Measurements from ENCODE around the gene LHFPL6.

The LHFPL6 gene

DNA sequence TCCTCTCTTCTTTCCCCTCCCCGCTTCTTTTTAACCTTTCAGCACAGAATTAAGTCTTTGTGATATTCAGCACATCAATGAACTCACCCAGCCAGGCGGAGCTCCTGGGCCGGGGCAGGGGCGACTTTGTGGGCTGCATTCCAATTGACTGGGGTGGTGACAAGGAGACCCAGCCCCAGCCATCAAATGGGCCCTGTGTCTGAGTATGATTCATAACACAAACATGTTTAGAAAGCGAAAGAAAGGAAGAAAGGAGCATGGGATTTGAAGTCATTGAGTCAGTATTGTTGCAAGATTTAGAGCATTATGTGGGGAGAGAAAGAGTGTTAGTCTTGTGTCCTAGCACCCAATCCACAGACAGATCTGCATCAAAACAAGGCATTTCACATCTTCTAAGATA lies 185.3 kb downstream of the LHFPL6 start:
- DNase-seq (ENCODE audit: low read depth in 2 of 3, low spot score in 1 of 3): no peak

DNA sequence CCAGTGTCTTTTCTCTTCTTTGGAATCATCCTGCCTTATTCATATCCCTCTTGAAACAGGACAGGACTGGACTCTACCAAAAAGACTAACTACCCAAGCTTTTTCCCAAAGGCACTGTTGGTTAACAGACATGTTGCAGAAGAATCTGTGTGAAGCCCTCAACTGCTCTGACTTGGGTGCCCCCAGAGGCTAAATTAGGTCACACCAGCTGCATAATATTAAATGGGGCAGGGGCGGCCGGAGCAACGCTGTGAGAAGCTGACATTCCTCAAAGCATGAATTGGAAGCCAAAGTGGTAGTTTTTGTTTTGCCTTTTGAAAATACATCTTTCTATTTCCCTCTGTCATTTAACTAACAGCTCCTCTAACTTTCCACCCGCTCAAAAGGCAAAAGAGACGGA lies 185.9 kb downstream of the LHFPL6 start:
- DNase-seq (ENCODE audit: low read depth in 2 of 3, low spot score in 1 of 3): no peak

DNA sequence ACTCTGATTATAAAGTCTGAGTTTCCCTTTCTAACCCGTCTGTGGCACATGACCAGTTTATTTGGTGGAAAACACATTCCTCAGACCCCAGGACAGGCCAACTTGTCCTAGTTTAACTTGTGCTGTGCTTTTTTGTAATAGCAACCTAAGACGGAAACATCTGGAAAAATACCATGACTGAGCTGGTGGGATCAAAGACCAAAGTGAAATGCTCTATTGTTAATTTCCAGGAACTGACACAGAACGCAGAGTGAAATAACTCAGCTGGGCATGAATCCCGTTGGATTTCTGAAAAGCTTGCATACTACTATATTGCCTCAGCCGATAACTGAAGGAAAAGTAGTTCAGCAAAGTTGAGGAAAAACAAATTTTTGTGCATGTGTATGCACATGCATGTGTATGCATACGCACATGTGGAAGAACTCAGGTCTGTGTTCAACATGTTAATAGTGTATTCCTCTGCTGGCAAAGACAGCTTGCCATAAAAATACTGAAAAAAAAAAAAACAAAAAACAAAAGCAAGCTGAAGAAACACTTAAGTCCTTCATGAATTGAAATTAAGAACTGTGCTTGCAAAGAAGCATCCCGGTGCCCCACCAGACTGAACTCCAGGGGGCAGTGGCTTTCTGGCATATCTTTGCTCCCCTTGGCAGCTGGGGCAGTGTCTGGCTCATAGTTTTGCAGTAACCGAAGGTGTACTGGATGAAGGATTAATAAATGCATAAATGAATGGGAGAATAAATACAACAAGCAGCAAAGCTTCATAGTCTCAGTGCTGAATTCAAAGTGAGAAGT lies 187.8 kb downstream of the LHFPL6 start:
- peak in 1 of 3 donors; percentile 2 for DNase-seq (ENCODE audit: low read depth in 2 of 3, low spot score in 1 of 3)

DNA sequence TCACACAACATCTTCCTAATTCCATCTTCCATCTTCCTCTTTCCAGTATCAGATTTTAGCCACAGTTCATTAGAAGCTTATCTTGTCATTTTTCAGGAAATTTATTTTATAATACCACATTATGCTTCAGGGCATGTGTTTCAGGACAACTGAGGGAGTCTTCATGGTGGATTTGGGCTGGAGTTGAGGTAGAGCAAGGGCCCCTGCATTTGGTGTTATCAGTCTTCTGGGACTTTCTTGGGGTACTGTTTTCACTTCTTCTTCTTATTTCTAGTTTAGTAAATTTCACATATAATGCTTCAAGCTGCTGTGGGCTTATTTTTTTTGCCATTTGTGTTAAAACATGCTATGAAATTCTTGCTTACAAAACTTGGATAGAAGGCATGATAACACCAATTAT lies 188.7 kb downstream of the LHFPL6 start:
- DNase-seq (ENCODE audit: low read depth in 2 of 3, low spot score in 1 of 3): no peak

DNA sequence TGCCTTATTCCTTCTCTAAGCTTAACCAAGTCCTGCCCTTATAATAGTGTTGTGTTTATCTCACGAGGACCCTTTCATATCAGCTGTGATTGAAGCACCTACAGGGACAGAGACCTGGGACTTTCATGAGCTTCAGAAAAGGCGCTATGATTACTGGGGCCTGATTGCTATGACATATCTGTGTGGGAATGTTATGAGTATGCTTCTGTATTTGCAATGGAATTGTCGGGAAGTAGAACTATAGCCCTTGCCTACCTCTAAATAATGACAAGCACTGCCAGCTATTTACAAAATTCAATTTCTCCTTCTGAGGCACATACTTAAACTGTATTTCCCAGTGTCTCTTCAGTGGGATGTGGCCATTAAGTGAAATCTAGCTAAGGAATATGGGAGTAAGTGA lies 191.5 kb downstream of the LHFPL6 start:
- no peak for DNase-seq (ENCODE audit: low read depth in 2 of 3, low spot score in 1 of 3)

DNA sequence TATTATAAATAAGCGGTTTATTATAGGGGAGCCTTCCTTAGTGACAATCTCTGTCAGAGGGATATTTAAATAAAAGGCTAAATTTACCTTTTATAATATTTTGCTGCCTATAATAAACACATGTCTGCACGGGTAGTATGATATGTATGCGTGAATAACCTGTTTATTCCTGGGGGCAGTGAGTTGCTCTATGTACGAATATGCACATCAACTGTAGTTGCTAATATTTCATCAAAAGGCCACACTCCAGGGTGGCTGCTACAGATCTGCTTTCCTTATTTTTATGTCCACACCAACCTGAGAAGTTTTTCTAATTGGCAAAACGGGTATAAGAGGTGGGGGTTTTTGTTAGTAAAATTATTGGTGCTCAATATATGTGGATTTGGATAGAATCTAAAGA lies 192.0 kb downstream of the LHFPL6 start:
- no peak for DNase-seq (ENCODE audit: low read depth in 2 of 3, low spot score in 1 of 3)

DNA sequence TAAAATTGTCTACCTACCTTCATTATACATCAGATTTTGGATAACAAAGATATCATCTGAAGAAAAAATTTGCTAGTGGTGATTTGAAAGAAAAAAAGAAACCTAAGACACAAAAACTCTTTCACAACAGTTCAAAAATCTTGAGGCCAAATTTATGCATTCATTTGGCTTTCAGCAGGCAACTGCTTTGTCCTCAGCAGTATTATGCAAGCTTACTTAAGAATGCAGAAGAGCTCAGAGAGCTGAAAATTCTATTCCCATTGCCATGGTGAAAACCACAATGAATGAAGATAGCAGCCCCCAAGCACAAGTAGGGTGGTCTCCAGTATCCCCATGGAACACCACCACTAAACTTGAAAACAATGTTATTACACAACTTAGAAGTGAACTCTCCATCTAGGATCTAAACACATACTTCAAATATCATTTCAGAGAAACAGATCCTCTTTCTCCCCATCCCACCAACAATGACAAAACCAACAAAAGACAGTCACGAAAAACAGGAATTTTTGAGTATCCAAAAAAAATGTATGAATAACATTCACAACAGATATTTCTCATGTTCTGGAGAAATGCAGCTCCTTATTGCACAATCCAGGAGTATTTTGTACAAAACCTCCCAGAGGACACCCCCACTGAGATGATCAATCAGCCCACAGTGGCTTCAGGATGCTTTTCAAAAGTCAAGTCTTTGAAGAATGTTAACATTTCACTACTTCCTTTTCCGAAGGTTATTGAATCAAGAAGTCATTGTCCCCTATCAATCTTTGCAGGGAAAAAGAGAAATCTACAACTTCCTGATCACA lies 192.7 kb downstream of the LHFPL6 start:
- no peak for DNase-seq (ENCODE audit: low read depth in 2 of 3, low spot score in 1 of 3)

DNA sequence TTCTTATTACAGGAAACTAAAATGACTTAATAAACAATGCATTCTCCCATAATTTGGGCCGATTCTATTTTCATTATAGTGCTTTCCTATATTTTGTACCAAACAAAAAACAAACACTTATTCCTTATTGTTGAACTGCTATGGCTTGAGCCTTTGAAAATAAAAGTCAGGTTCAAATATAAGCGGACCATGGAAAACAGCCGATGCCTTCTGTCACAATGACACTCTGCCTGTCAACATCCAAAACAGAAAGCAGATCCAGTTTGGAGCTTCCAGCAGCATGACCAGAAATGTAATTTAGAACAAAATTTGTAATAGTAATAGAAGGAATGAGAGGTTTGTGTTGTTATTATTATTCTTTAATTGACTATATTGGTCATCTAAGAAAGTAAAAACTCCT lies 194.5 kb downstream of the LHFPL6 start:
- no peak for DNase-seq (ENCODE audit: low read depth in 2 of 3, low spot score in 1 of 3)

DNA sequence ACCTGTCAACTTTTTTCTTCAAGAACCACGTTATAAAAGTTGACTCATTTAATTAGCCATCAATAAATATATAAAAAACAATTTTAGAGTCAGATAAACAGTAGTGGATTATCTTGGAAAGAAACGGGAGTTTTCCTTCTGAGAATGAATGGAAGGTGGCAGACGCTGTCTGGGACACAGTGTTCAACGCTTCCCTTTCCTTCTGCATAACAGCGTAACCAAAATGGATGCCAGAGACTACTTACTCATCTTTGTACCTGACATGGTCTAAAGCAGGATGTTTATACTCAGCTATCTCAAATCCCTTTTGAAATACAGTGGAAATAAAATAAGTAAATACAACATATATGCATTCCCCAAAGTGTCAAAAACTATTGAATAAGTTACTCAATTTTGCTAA lies 195.2 kb downstream of the LHFPL6 start:
- no peak for DNase-seq (ENCODE audit: low read depth in 2 of 3, low spot score in 1 of 3)

DNA sequence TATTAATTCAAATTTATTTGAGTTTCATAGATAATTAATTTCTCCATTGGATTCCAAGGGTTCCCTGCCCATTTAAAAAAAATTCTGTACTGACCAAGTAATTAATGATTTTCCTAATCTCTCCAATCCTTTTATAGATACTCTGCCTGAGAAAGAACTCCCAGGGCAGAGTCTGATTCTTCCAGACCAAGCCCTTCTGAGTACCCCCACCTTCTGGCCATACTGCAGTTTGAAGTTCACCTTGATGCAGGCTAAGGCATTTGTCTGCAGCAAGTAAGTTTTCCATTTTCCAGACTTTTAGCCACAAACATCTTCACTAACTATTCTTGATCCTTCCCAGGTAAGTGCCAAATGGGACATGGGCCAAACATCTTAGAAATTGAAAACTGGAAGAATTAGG lies 195.9 kb downstream of the LHFPL6 start:
- no peak for DNase-seq (ENCODE audit: low read depth in 2 of 3, low spot score in 1 of 3)

DNA sequence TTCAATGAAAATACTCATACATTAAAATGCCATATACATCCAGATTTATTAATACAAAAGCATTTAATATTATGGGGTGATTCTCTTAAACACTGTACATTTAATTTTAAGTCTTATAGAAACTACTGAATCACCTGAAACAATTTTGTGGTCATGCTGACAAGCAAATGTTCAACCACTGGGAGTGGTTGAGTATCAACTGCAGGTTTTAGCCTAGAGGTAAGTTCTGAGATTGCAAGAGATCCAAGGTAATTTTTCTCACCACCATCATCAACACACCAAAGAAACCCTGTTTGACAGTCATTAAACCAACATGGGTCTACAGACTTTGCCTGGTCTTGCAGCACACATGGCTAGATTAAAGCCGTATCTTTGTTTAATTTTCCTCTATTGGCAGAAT lies 196.3 kb downstream of the LHFPL6 start:
- no peak for DNase-seq (ENCODE audit: low read depth in 2 of 3, low spot score in 1 of 3)

DNA sequence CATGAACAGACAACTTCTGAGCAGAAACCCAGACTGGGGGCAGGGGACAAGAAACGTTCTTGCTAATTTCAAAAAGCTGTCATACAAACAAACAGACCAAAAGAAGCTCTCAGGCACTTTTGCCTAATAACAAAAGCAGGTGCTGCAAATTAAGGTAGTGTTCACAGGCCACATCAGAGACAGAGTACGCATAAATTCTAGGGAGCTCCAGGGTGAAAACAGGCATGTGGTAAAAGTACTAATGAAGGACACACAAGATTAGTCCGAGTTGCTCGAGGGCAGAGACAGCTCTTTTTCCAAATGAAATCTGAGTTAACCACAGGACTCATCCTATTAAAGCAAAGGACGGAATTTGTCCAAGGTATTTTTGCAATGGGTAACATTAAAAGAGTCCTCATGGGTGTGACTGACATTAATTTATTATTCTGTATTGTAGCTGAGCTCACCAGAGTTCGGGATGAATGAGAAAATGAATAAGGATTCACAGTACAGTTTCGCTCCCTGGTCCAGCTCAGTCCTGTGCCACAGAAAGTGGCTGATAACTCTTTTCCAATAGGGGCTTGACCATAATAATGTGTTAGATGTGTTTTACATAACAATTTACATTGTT lies 197.3 kb downstream of the LHFPL6 start:
- no peak for DNase-seq (ENCODE audit: low read depth in 2 of 3, low spot score in 1 of 3)

DNA sequence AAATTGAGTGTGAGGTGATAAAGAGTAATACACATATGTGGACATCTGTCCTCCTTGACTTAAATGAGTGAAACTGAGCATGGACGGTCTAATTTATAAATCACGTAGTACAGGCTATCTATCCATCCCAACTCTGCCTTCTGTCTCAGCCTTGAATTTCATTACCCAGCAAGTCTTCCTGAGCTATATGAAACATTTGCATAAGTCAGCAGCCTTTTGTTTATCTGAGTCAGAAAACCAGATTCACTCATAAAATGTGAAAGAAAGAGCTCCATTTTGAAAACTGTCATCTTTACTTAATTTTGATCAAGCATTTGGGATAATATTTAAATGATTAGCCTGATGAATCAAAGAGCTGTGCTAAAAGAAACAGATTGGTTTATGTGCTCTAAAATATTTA lies 197.9 kb downstream of the LHFPL6 start:
- DNase-seq (ENCODE audit: low read depth in 2 of 3, low spot score in 1 of 3): no peak

DNA sequence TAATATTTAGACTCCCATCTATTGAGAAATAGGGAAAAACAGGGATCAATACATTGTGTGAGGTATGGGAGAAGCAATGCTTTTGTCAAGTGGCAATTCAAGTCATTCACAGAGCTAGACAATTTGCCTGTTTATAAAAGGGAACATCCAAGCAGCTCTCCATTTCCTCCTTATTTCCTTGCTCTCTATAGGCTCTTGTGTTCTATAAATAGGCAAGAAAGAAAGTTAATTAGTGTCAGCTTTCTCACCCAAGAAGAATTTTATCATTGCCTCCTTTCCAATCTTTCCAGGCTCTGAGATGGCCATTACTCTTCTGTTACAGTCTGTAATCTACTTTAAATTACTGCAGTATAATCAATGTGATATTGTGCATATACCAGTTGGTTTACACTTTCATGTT lies 199.9 kb downstream of the LHFPL6 start:
- no peak for DNase-seq (ENCODE audit: low read depth in 2 of 3, low spot score in 1 of 3)

DNA sequence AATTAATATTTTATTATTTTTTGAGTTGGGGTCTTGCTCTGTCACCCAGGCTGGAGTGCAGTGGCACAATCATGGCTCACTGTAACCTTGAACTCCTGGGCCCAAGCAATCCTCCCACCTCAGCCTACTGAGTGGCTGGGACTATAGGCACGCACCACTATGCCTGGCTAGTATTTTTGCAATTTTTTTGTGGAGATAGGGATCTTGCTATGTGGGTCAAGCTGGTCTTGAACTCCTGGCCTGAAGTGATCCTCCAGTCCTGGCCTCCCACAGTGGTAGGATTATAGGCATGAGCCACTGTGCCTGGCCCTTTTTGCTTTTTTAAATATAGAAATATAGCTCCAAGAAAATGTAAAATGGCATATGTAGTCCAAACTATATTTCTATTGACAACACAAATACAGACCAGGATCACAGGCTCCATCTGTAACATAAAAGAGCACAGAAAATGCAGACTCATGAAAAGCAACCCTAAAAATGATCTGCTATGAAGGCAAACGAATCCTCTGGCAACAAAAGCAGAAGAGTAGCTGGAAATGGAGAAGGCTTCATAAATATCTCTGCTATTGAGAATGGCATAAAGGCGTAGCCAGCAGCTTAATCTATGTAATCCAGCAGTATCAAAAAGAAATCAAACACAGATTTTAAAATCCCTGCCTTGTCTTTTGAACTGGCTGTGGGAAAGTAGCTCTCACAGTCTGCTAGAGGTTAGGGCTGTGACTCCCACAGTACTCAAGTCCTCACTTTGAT lies 200.6 kb downstream of the LHFPL6 start:
- no peak for DNase-seq (ENCODE audit: low read depth in 2 of 3, low spot score in 1 of 3)

DNA sequence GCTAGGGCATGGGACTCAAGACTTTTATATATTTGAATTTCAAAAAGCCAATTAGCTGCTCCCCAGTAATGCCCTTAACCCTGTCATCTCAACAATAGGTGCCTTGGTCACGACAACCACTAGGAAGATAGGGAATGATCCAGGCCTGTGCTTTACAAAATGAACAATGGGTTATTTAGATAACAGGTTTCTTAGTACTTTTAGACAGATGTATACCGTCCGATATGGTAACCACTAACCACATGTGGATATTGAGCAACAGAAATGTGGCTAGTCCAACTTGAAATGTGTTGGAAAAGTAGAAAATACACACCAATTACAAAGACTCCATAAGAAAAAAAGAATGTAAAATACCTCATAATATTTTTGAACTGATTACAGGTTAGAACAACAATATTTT lies 201.2 kb downstream of the LHFPL6 start:
- DNase-seq (ENCODE audit: low read depth in 2 of 3, low spot score in 1 of 3): no peak

DNA sequence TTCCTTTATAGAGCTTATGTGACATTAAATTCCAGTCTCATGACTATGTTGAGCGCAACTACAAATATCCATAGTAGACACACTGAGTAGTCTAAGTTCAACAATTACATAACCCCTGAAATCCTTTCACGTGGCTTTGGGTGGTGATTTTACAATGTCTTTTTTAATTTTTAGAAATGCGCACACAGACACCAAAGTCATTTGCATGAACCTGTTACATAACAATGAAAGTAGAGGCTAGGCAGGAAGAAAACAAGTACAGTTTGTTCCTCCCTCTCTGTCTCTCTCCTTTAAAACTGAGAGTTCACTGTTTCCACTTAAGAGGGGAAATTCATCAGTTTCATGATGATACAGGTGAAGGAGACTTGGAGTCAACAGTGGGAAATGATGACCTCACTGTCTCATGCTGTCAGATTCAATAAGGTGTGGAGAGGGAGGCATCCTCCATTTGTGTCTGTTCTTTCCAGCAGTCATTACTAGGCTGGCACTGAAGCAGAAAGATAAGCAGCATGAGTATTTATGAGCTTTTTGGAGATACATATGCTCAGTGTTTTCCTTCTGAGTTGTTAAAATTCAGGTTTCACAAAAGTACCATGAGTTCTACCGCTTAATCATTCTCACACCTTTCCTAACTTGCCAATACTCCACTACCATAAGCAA lies 201.8 kb downstream of the LHFPL6 start:
- no peak for DNase-seq (ENCODE audit: low read depth in 2 of 3, low spot score in 1 of 3)

DNA sequence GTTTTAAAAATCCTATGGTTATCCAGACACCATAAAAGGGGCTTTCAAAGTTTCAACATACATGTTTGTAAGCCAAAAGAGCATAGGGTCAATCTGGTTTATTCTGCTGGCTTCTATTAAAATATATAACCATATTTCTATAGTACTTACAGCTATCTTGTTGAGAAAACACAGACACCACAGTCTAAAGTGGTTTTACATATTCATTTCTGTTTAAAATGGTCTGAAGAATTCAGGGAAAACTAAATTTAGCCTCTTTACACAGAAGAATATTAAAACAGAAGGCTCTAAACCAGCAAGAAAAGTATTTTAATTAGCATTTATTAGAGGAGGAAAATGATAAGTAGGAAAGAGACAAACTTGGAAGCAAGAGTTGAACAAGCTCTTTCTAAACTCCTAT lies 203.9 kb downstream of the LHFPL6 start:
- DNase-seq (ENCODE audit: low read depth in 2 of 3, low spot score in 1 of 3): no peak

DNA sequence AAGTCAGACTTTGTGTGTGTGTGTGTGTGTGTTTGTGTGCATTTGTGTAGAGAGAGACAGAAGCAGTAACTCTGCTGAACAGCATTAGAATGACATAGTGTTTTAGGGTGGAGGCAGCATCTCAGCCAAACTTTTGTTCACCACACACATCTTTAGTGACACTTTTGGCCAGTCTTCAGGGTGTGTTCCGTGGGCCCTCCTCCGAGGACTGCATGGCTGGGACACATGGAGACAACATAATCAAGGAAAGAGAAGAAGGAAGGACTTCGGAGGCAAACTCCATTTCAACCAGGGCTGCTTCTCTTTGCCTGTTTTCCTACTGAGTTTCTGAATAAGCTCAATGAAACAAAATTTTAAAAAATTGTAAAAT lies 205.1 kb downstream of the LHFPL6 start:
- no peak for DNase-seq (ENCODE audit: low read depth in 2 of 3, low spot score in 1 of 3)

DNA sequence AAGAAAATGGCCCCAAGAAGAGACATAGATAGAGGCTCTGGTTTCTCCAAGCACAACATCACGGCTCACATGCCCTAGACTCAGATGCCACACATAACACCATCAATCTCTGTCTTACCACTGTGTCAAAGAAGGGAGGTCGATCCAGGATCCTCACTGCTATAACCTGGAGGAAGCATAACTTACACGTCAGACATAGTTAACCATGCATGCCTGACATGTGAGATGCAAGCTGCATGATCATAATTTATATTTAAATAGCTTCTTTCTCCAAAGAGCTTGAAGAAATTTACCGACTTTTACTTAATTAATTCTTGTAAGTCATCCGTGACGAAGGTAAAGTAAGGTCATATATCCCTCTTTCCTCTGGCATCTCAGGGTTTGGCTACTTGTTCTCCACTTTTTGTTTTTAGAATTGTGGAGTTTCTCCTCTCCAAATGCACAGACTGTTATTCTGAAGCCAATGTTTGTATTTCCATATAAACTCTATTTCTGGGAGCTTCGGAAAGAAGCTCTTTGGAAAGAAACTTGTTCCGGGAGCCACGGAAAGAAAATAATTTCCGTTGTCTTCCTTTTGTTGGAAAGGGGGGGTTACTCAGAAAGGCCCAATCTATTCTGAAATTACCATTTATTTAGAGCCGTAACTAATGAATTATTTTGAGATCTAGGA lies 205.6 kb downstream of the LHFPL6 start:
- no peak for DNase-seq (ENCODE audit: low read depth in 2 of 3, low spot score in 1 of 3)
